Measurements from ENCODE around the gene LINGO3. TPM values are rescaled to one million over a fixed set of nuclear protein-coding genes. Genes with fewer than 3 reads are reported as not detected.

The LINGO3 gene
- total RNA-seq, 1 donor from 2014 or later: not detected

GRCh38 chr19:2287585-2288337, 20.2 kb downstream of the LINGO3 start:
- Histone ChIP-seq H3K27me3 (peaks cover 8% of the 10 kb centered on the region), H3K27ac (no peak overlapping the region)
- no peak for TF ChIP-seq POLR2A (IDR thresholded peaks at IDR 0.05)
- no peak for TF ChIP-seq CTCF (IDR thresholded peaks at IDR 0.05)
- TF ChIP-seq POLR2AphosphoS5 (IDR thresholded peaks at IDR 0.05; ENCODE audit: insufficient read depth in 1 of 2, low read depth in 1 of 2): no peak

GRCh38 chr19:2286402-2287140, 21.4 kb downstream of the LINGO3 start:
- Histone ChIP-seq H3K4me1 (peaks cover 34% of the 10 kb centered on the region), H3K27ac (no peak overlapping the region), H3K27me3 (peaks cover 8% of the 10 kb centered on the region), H3K4me3 (no peak overlapping the region), H3K36me3 (no peaks in the 10 kb centered on the region), H3K9me3 (no peaks in the 10 kb centered on the region)
- intact Hi-C loops (cut with DNase I): no loop called here
- no peak for DNase-seq (ENCODE audit: extremely low spot score in 2 of 2)
- TF ChIP-seq CTCF (IDR thresholded peaks at IDR 0.05) (no peak), POLR2AphosphoS5 (IDR thresholded peaks at IDR 0.05; ENCODE audit: insufficient read depth in 1 of 2, low read depth in 1 of 2) (no peak), POLR2A (IDR thresholded peaks at IDR 0.05) (no peak)

More at GRCh38 chr19:2287585-2288337, 20.2 kb downstream of the LINGO3 start:
- no peak overlapping the region for H3K4me3 ChIP-seq
- H3K9me3 ChIP-seq: no peaks in the 10 kb centered on the region
- DNase-seq (ENCODE audit: extremely low spot score in 2 of 2): no peak
- intact Hi-C loops (cut with DNase I): no loop called here
- no peaks in the 10 kb centered on the region for H3K36me3 ChIP-seq
- peaks cover 22% of the 10 kb centered on the region for H3K4me1 ChIP-seq

- DNase-seq (ENCODE audit: extremely low spot score in 2 of 2): no peak
- no peak overlapping the region for H3K27ac ChIP-seq
- H3K4me3 ChIP-seq: no peak overlapping the region
- no peaks in the 10 kb centered on the region for H3K27me3 ChIP-seq
- no peaks in the 10 kb centered on the region for H3K9me3 ChIP-seq
- TF ChIP-seq POLR2A (IDR thresholded peaks at IDR 0.05): no peak
- no peak for TF ChIP-seq POLR2AphosphoS5 (IDR thresholded peaks at IDR 0.05; ENCODE audit: insufficient read depth in 1 of 2, low read depth in 1 of 2)
- TF ChIP-seq CTCF (IDR thresholded peaks at IDR 0.05): no peak
- H3K4me1 ChIP-seq: peaks cover 13% of the 10 kb centered on the region
- H3K36me3 ChIP-seq: no peaks in the 10 kb centered on the region
- intact Hi-C loops (cut with DNase I): no loop called here
These were observed 24.0 kb downstream of the LINGO3 start for GRCh38 chr19:2283835-2284507.

GRCh38 chr19:2282862-2283237, 25.1 kb downstream of the LINGO3 start:
- H3K4me3 ChIP-seq: peak overlapping the region; percentile 29 to 30
- no peak overlapping the region for H3K27ac ChIP-seq
- H3K36me3 ChIP-seq: no peaks in the 10 kb centered on the region
- peaks cover 13% of the 10 kb centered on the region for H3K4me1 ChIP-seq
- no peaks in the 10 kb centered on the region for H3K9me3 ChIP-seq
- TF ChIP-seq POLR2A (IDR thresholded peaks at IDR 0.05): no peak
- TF ChIP-seq CTCF (IDR thresholded peaks at IDR 0.05): no peak
- no peak for TF ChIP-seq POLR2AphosphoS5 (IDR thresholded peaks at IDR 0.05; ENCODE audit: insufficient read depth in 1 of 2, low read depth in 1 of 2)
- H3K27me3 ChIP-seq: no peaks in the 10 kb centered on the region
- intact Hi-C loops (cut with DNase I): no loop called here
- DNase-seq (ENCODE audit: extremely low spot score in 2 of 2): no peak
